HepG2 (cell line): ENCODE measurements around the gene TMEM256. TPM values are rescaled to one million over a fixed set of nuclear protein-coding genes. Genes with fewer than 3 reads are reported as not detected.

Source experiments
- EED ChIP-seq: sonication (generic); formaldehyde crosslinking; IDR thresholded peaks from 2 replicates; pipeline ENCODE4 v1.5.0; 2020; ENCODE audit warnings: mild to moderate bottlenecking, missing genetic modification reagents
- ELK4 ChIP-seq: sonication (generic); formaldehyde crosslinking; IDR thresholded peaks from 2 replicates; pipeline ENCODE4 v1.9.0; 2021; ENCODE audit warnings: missing genetic modification reagents, borderline replicate concordance
- FOXC1 ChIP-seq: sonication (generic); formaldehyde crosslinking; IDR thresholded peaks from 2 replicates; pipeline ENCODE4 v1.8.0; 2022; ENCODE audit warnings: mild to moderate bottlenecking, missing genetic modification reagents, borderline replicate concordance
- HDAC1 ChIP-seq: sonication (generic); formaldehyde crosslinking; IDR thresholded peaks from 2 replicates; pipeline ENCODE4 v1.5.1; 2020; ENCODE audit warnings: mild to moderate bottlenecking, missing genetic modification reagents
- HOXA5 ChIP-seq: sonication (generic); formaldehyde crosslinking; IDR thresholded peaks from 2 replicates; pipeline ENCODE4 v1.4.0; 2020; ENCODE audit warnings: missing genetic modification reagents
- MXD3 ChIP-seq: IDR thresholded peaks from 2 replicates; pipeline ENCODE4 v1.6.1; 2016; ENCODE audit warnings: mild to moderate bottlenecking, missing biosample characterization, missing genetic modification reagents
- PRMT3 ChIP-seq: sonication (generic); formaldehyde crosslinking; IDR thresholded peaks from 2 replicates; pipeline ENCODE4 v1.8.1; 2022; ENCODE audit warnings: low read depth, mild to moderate bottlenecking, moderate library complexity, missing genetic modification reagents, borderline replicate concordance
- RFX5 ChIP-seq: IDR thresholded peaks from 2 replicates; pipeline ENCODE4 v1.6.1; 2011; ENCODE audit warnings: low read depth, low read length, improper control_type of control experiment
- TCF12 ChIP-seq, 2 experiments: fragments of 450-650 bp in 1 of 2; sonication (generic) in 1 of 2; formaldehyde crosslinking in 1 of 2; IDR thresholded peaks; 2 replicates each; pipeline versions ENCODE4 v1.6.1 to v1.8.0; 2017 to 2022; ENCODE audit warnings: antibody characterized with exemption in 1 of 2, mild to moderate bottlenecking in 1 of 2, missing genetic modification reagents in 1 of 2, moderate library complexity in 1 of 2
- ZBTB14 ChIP-seq: sonication (generic); formaldehyde crosslinking; IDR thresholded peaks from 2 replicates; pipeline ENCODE4 v1.4.0; 2020; ENCODE audit warnings: missing genetic modification reagents
- ZFYVE20 ChIP-seq: sonication (generic); formaldehyde crosslinking; IDR thresholded peaks from 2 replicates; pipeline ENCODE4 v1.8.0; 2023; ENCODE audit warnings: low read depth, mild to moderate bottlenecking, moderate library complexity, missing genetic modification reagents, borderline replicate concordance
- ZMAT3 ChIP-seq: sonication (generic); formaldehyde crosslinking; conservative IDR thresholded peaks from 2 replicates; pipeline ENCODE4 v1.7.0; 2021; ENCODE audit warnings: missing genetic modification reagents
- ZNF136 ChIP-seq: sonication (generic); formaldehyde crosslinking; IDR thresholded peaks from 2 replicates; pipeline ENCODE4 v1.8.1; 2022; ENCODE audit warnings: low read depth, mild to moderate bottlenecking, moderate library complexity, missing genetic modification reagents
- ZNF24 ChIP-seq: fragments of 450-650 bp; IDR thresholded peaks from 2 replicates; pipeline ENCODE4 v1.6.1; 2017; ENCODE audit warnings: antibody characterized with exemption, mild to moderate bottlenecking
- ZNF367 ChIP-seq: sonication (generic); formaldehyde crosslinking; IDR thresholded peaks from 2 replicates; pipeline ENCODE4 v1.4.0; 2020; ENCODE audit warnings: missing genetic modification reagents, borderline replicate concordance
- ZNF513 ChIP-seq: sonication (generic); formaldehyde crosslinking; conservative IDR thresholded peaks from 2 replicates; pipeline ENCODE4 v1.5.0; 2020; ENCODE audit warnings: missing genetic modification reagents
- ZNF770 ChIP-seq: sonication (generic); formaldehyde crosslinking; IDR thresholded peaks from 2 replicates; pipeline ENCODE4 v1.5.0; 2020; ENCODE audit warnings: mild to moderate bottlenecking, missing genetic modification reagents
- ZNF788 ChIP-seq: sonication (generic); formaldehyde crosslinking; IDR thresholded peaks from 2 replicates; pipeline ENCODE4 v1.5.0; 2020; ENCODE audit warnings: mild to moderate bottlenecking, missing genetic modification reagents, borderline replicate concordance
- polyA plus RNA-seq, 8 experiments: library from polyadenylated mRNA; depleted of rRNA in 3 of 8; stranded (reverse) in 7 of 8; unstranded in 1 of 8; fragments of >200 nt; fragmentation: Illumina TruSeq in 4 of 8; extraction: Trizol in 4 of 8; gene quantifications; 2 replicates each; pipeline versions ENCODE4 v1.2.1 to v1.2.3, GENCODE V29; 2011 to 2016; ENCODE audit warnings: low read depth in 4 of 8, missing spikeins in 1 of 8, mixed read lengths in 1 of 8; ENCODE audit not compliant: insufficient read depth in 1 of 8
- total RNA-seq, 5 experiments: library from RNA; depleted of rRNA; stranded (reverse); fragments of >200 nt; fragmentation: Illumina TruSeq; extraction: Trizol; gene quantifications; 2 replicates each; pipeline ENCODE4 v1.2.3, GENCODE V29; 2016; ENCODE audit warnings: low read depth in 1 of 5
- TF ChIP-seq, protein P1 (sequence below): sonication (generic); formaldehyde crosslinking; IDR thresholded peaks from 2 replicates; pipeline ENCODE4 v1.8.1; 2023; ENCODE audit warnings: mild to moderate bottlenecking, inconsistent platforms, moderate library complexity, missing genetic modification reagents, borderline replicate concordance
- TF ChIP-seq, protein P2 (sequence below): sonication (generic); formaldehyde crosslinking; IDR thresholded peaks from 2 replicates; pipeline ENCODE4 v1.4.0; 2020; ENCODE audit warnings: missing genetic modification reagents, borderline replicate concordance

TMEM256 gene
- total and polyA plus RNA-seq, 2 of the 13 experiments (the other 11 are each of a cell fraction or from before 2014, with no cell fraction given): 231 to 252 TPM

DNA sequence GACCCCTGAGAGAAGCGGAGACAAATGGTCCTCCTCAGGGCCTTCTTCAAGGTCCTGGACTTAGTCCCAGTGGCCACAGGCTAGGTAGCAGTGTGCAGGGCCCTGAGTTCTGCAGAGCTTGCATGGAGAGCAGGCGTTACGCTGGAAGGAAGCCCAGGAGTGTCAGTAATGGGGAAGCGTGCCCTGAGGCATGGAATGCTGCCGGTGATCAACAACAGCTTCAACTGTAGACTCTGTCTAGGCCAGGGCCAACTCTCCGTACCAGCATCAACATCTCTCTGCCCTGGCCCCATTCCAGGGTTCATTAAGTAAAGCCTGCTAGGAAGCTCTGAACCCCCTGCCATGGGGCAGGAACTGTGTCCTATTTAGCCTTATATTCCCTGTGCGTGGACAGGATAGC, 23.6 kb downstream of the TMEM256 start (continued):
- TF ChIP-seq, protein P1, sequence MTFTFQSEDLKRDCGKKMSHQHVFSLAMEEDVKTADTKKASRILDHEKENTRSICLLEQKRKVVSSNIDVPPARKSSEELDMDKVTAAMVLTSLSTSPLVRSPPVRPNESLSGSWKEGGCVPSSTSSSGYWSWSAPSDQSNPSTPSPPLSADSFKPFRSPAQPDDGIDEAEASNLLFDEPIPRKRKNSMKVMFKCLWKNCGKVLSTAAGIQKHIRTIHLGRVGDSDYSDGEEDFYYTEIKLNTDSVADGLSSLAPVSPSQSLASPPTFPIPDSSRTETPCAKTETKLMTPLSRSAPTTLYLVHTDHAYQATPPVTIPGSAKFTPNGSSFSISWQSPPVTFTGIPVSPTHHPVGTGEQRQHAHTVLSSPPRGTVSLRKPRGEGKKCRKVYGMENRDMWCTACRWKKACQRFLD (CRISPR knock-in tag): no peak
- TF ChIP-seq ZNF788 (CRISPR knock-in tag) (no peak), PRMT3 (CRISPR knock-in tag) (no peak), MXD3 (no peak), ZMAT3 (CRISPR knock-in tag) (0 out of 2 replicates have a peak, but pooled peaks have one; percentile 17), RFX5 (no peak), ZFYVE20 (CRISPR knock-in tag) (no peak), ZNF513 (CRISPR knock-in tag) (no peak), FOXC1 (CRISPR knock-in tag) (no peak), ZNF770 (no peak), HOXA5 (no peak), TCF12 (IDR thresholded peaks at IDR 0.05) (no peak), TCF12 (CRISPR knock-in tag; IDR thresholded peaks at IDR 0.05) (no peak), HDAC1 (CRISPR knock-in tag) (no peak), ZBTB14 (no peak), ZNF24 (no peak), ELK4 (no peak), EED (0 out of 2 replicates have a peak, but pooled peaks have one; percentile 37), ZNF367 (CRISPR knock-in tag) (no peak), ZNF136 (no peak)
- TF ChIP-seq, protein P2, sequence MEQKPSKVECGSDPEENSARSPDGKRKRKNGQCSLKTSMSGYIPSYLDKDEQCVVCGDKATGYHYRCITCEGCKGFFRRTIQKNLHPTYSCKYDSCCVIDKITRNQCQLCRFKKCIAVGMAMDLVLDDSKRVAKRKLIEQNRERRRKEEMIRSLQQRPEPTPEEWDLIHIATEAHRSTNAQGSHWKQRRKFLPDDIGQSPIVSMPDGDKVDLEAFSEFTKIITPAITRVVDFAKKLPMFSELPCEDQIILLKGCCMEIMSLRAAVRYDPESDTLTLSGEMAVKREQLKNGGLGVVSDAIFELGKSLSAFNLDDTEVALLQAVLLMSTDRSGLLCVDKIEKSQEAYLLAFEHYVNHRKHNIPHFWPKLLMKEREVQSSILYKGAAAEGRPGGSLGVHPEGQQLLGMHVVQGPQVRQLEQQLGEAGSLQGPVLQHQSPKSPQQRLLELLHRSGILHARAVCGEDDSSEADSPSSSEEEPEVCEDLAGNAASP (CRISPR knock-in tag): no peak
